Chondrocyte (in vitro differentiated cells): ENCODE measurements around the gene PTPRN2. TPM values are rescaled to one million over a fixed set of nuclear protein-coding genes. Genes with fewer than 3 reads are reported as not detected.

Experiments used
- DNase-seq: peaks from one replicate; pipeline ENCODE4 v3.0.0; 2021; ENCODE audit warnings: mixed read lengths, low spot score
- H3K27ac Mint-ChIP-seq: one replicate; pipeline ENCODE4 v1.8.0; 2021; ENCODE audit warnings: mild to moderate bottlenecking, moderate library complexity, mixed read lengths; ENCODE audit not compliant: unreplicated experiment
- H3K27me3 Mint-ChIP-seq: 2 replicates; pipeline ENCODE4 v1.8.0; 2021; ENCODE audit warnings: low read depth, mixed read lengths
- H3K36me3 Mint-ChIP-seq: 2 replicates; pipeline ENCODE4 v1.8.0; 2021; ENCODE audit warnings: low read depth, mixed read lengths
- H3K4me1 Mint-ChIP-seq: 2 replicates; pipeline ENCODE4 v1.8.0; 2021; ENCODE audit warnings: low read depth, mild to moderate bottlenecking, mixed read lengths
- H3K4me3 Mint-ChIP-seq: one replicate; pipeline ENCODE4 v1.8.0; 2021; ENCODE audit warnings: mild to moderate bottlenecking, moderate library complexity, mixed read lengths; ENCODE audit not compliant: unreplicated experiment
- H3K9me3 Mint-ChIP-seq: 2 replicates; pipeline ENCODE4 v1.8.0; 2021; ENCODE audit warnings: low read depth, mixed read lengths
- CTCF ChIP-seq: fragments of 200-600 bp; sonication (generic); IDR thresholded peaks from 2 replicates; pipeline ENCODE4 v1.5.0; 2021; ENCODE audit warnings: antibody characterized with exemption, mild to moderate bottlenecking, moderate library complexity
- total RNA-seq: library from RNA; stranded (reverse); gene quantifications from 3 replicates; pipeline ENCODE4 v1.2.1, GENCODE V29; 2021

The PTPRN2 gene
- total RNA-seq, 1 donor from 2014 or later, result 0.30 TPM

- TF ChIP-seq CTCF, result no peak
- no peak overlapping the region for H3K4me3 Mint-ChIP-seq
- DNase-seq, result no peak
- no peaks in the 10 kb centered on the region for H3K36me3 Mint-ChIP-seq
- peaks cover 25% of the 10 kb centered on the region for H3K9me3 Mint-ChIP-seq
- H3K4me1 Mint-ChIP-seq, result peaks cover 4% of the 10 kb centered on the region
- no peak overlapping the region for H3K27ac Mint-ChIP-seq
- no peaks in the 10 kb centered on the region for H3K27me3 Mint-ChIP-seq
These were observed 273.7 kb downstream of the PTPRN2 start for GRCh38 chr7:158313931-158314330.

GRCh38 chr7:158312789-158313188 is 274.8 kb downstream of the PTPRN2 start:
- Mint-ChIP-seq H3K4me1 (peaks cover 4% of the 10 kb centered on the region), H3K36me3 (no peaks in the 10 kb centered on the region), H3K27ac (no peak overlapping the region), H3K4me3 (no peak overlapping the region), H3K9me3 (peaks cover 31% of the 10 kb centered on the region), H3K27me3 (no peaks in the 10 kb centered on the region)
- no peak for TF ChIP-seq CTCF
- DNase-seq, result no peak

- H3K4me3 Mint-ChIP-seq, result no peak overlapping the region
- H3K4me1 Mint-ChIP-seq, result no peaks in the 10 kb centered on the region
- H3K27ac Mint-ChIP-seq, result no peak overlapping the region
- no peaks in the 10 kb centered on the region for H3K27me3 Mint-ChIP-seq
- no peak for DNase-seq
- H3K9me3 Mint-ChIP-seq, result peaks cover 36% of the 10 kb centered on the region
- no peak for TF ChIP-seq CTCF
- H3K36me3 Mint-ChIP-seq, result no peaks in the 10 kb centered on the region
These were observed 275.8 kb downstream of the PTPRN2 start for GRCh38 chr7:158311791-158312190.

GRCh38 chr7:158310924-158311666 is 276.5 kb downstream of the PTPRN2 start:
- no peak overlapping the region for H3K27ac Mint-ChIP-seq
- H3K36me3 Mint-ChIP-seq, result no peaks in the 10 kb centered on the region
- no peaks in the 10 kb centered on the region for H3K4me1 Mint-ChIP-seq
- H3K9me3 Mint-ChIP-seq, result peaks cover 41% of the 10 kb centered on the region
- no peak overlapping the region for H3K4me3 Mint-ChIP-seq
- no peak for TF ChIP-seq CTCF
- DNase-seq, result no peak
- no peaks in the 10 kb centered on the region for H3K27me3 Mint-ChIP-seq

- no peak overlapping the region for H3K27ac Mint-ChIP-seq
- peaks cover 41% of the 10 kb centered on the region for H3K9me3 Mint-ChIP-seq
- TF ChIP-seq CTCF, result no peak
- H3K36me3 Mint-ChIP-seq, result no peaks in the 10 kb centered on the region
- H3K27me3 Mint-ChIP-seq, result no peaks in the 10 kb centered on the region
- H3K4me1 Mint-ChIP-seq, result no peaks in the 10 kb centered on the region
- H3K4me3 Mint-ChIP-seq, result no peak overlapping the region
- DNase-seq, result no peak
These were observed 277.5 kb downstream of the PTPRN2 start for GRCh38 chr7:158309868-158310763.
